ENCODE results near the gene DYNC1LI1. TPM values are rescaled to one million over a fixed set of nuclear protein-coding genes. Genes with fewer than 3 reads are reported as not detected.
"Not testable (repeated sequence)": the region's sequence is repeated elsewhere in the genome, so short reads cannot be mapped to it uniquely, and the experiment has no call there.

Gene DYNC1LI1
- total and polyA plus RNA-seq, 2 experiments from 2014 or later = 45.1 to 48.0 TPM

DNA sequence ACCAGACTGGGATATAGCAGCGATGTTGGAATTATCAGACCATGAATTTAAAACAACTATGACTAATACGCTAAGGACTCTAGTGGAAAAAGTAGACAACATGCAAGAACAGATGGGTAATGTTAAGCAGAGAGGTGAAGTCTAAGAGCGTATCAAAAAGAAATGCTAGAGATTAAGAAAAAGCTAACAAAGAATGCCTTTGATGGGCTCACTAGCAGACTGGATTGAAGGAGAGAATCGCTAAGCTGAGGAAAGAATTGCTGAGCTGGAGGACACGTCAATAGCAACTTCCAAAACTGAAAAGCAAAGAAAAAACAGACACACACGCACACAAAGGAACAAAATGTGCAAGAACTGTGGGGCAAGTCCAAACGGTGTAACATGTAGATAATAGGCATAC lies 48.0 kb downstream of the DYNC1LI1 start:
- Histone ChIP-seq H3K79me2 (replicated peaks; ENCODE audit: insufficient read depth) (no peaks in the 10 kb centered on the region), H3K9me2 (ENCODE audit: insufficient read depth) (no peaks in the 10 kb centered on the region), H3K27ac (ENCODE audit: low read depth) (0 out of 2 replicates have a peak overlapping the region, but pooled peaks have one; percentile 26), H3K4me2 (no peak overlapping the region), H4K20me1 (replicated peaks; ENCODE audit: insufficient read depth) (no peaks in the 10 kb centered on the region), H3K4me3 (no peak overlapping the region), H2AFZ (no peak overlapping the region), H3F3A (replicated peaks; ENCODE audit: low read depth) (no peaks in the 10 kb centered on the region; the same call in 1 of the 2 replicates), H3K27me3 (ENCODE audit: insufficient read depth) (no peaks in the 10 kb centered on the region), H3K36me3 (ENCODE audit: insufficient read depth) (peaks cover 22% of the 10 kb centered on the region), H3K4me1 (ENCODE audit: insufficient read depth) (no peaks in the 10 kb centered on the region)
- H3K27ac Mint-ChIP-seq = no peak overlapping the region
- no peaks in the 10 kb centered on the region for H3K4me1 Mint-ChIP-seq
- H3K36me3 Mint-ChIP-seq (ENCODE audit: low read depth) = peaks cover 41% of the 10 kb centered on the region
- DNase-seq (ENCODE audit: low spot score) = no peak
- H3K9me3 Mint-ChIP-seq = peaks cover 3% of the 10 kb centered on the region; the same call in 1 of the 3 replicates
- TF ChIP-seq NANOG (IDR thresholded peaks at IDR 0.05; ENCODE audit: borderline replicate concordance) (no peak), EZH2 (IDR thresholded peaks at IDR 0.05; ENCODE audit: low read depth, unreplicated experiment) (no peak), POLR2AphosphoS5 (IDR thresholded peaks at IDR 0.05; ENCODE audit: low read depth) (no peak), STAT1 (IDR thresholded peaks at IDR 0.05; ENCODE audit: unreplicated experiment) (no peak), CREB1 (CRISPR knock-in tag; IDR thresholded peaks at IDR 0.05; ENCODE audit: low read depth) (no peak), ZNF114 (CRISPR knock-in tag; IDR thresholded peaks at IDR 0.05) (no peak), ZNF331 (CRISPR knock-in tag; IDR thresholded peaks at IDR 0.05; ENCODE audit: low read depth) (no peak)
- TF ChIP-seq, protein P1, sequence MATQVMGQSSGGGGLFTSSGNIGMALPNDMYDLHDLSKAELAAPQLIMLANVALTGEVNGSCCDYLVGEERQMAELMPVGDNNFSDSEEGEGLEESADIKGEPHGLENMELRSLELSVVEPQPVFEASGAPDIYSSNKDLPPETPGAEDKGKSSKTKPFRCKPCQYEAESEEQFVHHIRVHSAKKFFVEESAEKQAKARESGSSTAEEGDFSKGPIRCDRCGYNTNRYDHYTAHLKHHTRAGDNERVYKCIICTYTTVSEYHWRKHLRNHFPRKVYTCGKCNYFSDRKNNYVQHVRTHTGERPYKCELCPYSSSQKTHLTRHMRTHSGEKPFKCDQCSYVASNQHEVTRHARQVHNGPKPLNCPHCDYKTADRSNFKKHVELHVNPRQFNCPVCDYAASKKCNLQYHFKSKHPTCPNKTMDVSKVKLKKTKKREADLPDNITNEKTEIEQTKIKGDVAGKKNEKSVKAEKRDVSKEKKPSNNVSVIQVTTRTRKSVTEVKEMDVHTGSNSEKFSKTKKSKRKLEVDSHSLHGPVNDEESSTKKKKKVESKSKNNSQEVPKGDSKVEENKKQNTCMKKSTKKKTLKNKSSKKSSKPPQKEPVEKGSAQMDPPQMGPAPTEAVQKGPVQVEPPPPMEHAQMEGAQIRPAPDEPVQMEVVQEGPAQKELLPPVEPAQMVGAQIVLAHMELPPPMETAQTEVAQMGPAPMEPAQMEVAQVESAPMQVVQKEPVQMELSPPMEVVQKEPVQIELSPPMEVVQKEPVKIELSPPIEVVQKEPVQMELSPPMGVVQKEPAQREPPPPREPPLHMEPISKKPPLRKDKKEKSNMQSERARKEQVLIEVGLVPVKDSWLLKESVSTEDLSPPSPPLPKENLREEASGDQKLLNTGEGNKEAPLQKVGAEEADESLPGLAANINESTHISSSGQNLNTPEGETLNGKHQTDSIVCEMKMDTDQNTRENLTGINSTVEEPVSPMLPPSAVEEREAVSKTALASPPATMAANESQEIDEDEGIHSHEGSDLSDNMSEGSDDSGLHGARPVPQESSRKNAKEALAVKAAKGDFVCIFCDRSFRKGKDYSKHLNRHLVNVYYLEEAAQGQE (IDR thresholded peaks at IDR 0.05; ENCODE audit: unreplicated experiment) = no peak
- TF ChIP-seq, protein P2, sequence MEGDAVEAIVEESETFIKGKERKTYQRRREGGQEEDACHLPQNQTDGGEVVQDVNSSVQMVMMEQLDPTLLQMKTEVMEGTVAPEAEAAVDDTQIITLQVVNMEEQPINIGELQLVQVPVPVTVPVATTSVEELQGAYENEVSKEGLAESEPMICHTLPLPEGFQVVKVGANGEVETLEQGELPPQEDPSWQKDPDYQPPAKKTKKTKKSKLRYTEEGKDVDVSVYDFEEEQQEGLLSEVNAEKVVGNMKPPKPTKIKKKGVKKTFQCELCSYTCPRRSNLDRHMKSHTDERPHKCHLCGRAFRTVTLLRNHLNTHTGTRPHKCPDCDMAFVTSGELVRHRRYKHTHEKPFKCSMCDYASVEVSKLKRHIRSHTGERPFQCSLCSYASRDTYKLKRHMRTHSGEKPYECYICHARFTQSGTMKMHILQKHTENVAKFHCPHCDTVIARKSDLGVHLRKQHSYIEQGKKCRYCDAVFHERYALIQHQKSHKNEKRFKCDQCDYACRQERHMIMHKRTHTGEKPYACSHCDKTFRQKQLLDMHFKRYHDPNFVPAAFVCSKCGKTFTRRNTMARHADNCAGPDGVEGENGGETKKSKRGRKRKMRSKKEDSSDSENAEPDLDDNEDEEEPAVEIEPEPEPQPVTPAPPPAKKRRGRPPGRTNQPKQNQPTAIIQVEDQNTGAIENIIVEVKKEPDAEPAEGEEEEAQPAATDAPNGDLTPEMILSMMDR (conservative IDR thresholded peaks at IDR 0.05; ENCODE audit: low read depth in 2 of 2) = no peak
- no peak for ATAC-seq
- H3K27me3 Mint-ChIP-seq (ENCODE audit: insufficient read depth, low read depth, poor library complexity) = no peaks in the 10 kb centered on the region
- no peak overlapping the region for H3K4me3 Mint-ChIP-seq

DNA sequence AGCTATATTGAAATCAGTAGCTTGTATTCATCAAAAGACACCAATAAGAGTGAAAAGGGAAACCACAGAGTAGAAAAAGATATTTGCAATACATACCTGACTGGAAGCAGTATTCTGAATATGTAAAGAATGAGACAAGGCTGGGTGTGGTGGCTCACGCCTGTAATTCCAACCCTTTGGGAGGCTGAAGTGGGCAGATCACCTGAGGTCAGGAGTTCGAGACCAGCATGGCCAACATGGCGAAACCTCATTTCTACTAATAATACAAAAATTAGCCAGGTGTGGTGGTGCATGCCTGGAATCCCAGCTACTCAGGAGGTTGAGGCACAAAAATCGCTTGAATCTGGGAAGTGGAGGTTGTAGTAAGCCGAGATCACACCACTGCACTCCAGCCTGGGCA lies 51.7 kb downstream of the DYNC1LI1 start:
- not testable (repeated sequence) for H3K4me1 Mint-ChIP-seq; H3K27me3 Mint-ChIP-seq (ENCODE audit: insufficient read depth, low read depth, poor library complexity); H3K27ac Mint-ChIP-seq; H3K4me2 ChIP-seq; H3K36me3 ChIP-seq (ENCODE audit: insufficient read depth); H3K9me3 Mint-ChIP-seq; H3K4me3 ChIP-seq; ATAC-seq; H3K27me3 ChIP-seq (ENCODE audit: insufficient read depth); H3K9me2 ChIP-seq (ENCODE audit: insufficient read depth); H3K4me3 Mint-ChIP-seq; H3K36me3 Mint-ChIP-seq (ENCODE audit: low read depth); H3K27ac ChIP-seq (ENCODE audit: low read depth); H3F3A ChIP-seq (replicated peaks; ENCODE audit: low read depth); H4K20me1 ChIP-seq (replicated peaks; ENCODE audit: insufficient read depth); DNase-seq (ENCODE audit: low spot score); H3K79me2 ChIP-seq (replicated peaks; ENCODE audit: insufficient read depth); H2AFZ ChIP-seq; H3K4me1 ChIP-seq (ENCODE audit: insufficient read depth)

DNA sequence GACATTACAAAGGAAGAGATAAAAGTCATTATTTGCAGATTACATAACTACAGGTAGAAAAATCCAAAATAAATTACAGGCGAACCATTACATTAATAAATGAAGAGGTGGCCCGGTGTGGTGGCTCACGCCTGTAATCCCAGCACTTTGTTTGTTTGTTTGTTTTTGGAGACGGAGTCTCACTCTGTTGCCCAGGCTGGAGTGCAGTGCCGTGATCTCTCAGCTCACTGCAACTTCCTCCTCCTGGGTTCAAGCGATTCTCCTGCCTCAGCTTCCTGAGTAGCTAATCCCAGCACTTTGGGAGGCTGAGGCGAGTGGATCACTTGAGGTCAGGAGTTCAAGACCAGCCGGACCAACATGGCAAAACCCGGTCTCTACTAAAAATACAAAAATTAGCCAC lies 53.9 kb downstream of the DYNC1LI1 start:
- H3K36me3 ChIP-seq (ENCODE audit: insufficient read depth); H3K9me3 Mint-ChIP-seq; H2AFZ ChIP-seq; H3K9me2 ChIP-seq (ENCODE audit: insufficient read depth); H3K36me3 Mint-ChIP-seq (ENCODE audit: low read depth); ATAC-seq; H3K27ac ChIP-seq (ENCODE audit: low read depth); H3K27ac Mint-ChIP-seq; H3K4me2 ChIP-seq; H3K4me1 Mint-ChIP-seq; H3F3A ChIP-seq (replicated peaks; ENCODE audit: low read depth); H4K20me1 ChIP-seq (replicated peaks; ENCODE audit: insufficient read depth); DNase-seq (ENCODE audit: low spot score); H3K27me3 ChIP-seq (ENCODE audit: insufficient read depth); H3K4me3 ChIP-seq; H3K27me3 Mint-ChIP-seq (ENCODE audit: insufficient read depth, low read depth, poor library complexity); H3K4me1 ChIP-seq (ENCODE audit: insufficient read depth); H3K79me2 ChIP-seq (replicated peaks; ENCODE audit: insufficient read depth); H3K4me3 Mint-ChIP-seq: not testable (repeated sequence)

Measured in GM23338 (cell line).